T-helper 1 cell (primary cell): ENCODE results near the gene NAA11.

Experiments used
- DNase-seq, 5 donors: peaks; one replicate each; pipeline ENCODE4 v3.0.0-alpha.2; 2012 to 2020
- total RNA-seq, 4 donors: gene quantifications; one replicate each; lab custom pipeline; 2026; lab: John Stamatoyannopoulos, UW

Gene NAA11
- 0 reads per million in 4 donors for total RNA-seq

- no peak for DNase-seq
These were observed at the start of gene NAA11 for GRCh38 chr4:79325864-79326328. TSS of gene NAA11 (minus strand) at chr4:79326061. CDS start at chr4:79325877, 184 bp downstream.

- no peak for DNase-seq
These were observed 44.2 kb upstream of the NAA11 start for GRCh38 chr4:79370026-79370425.

- DNase-seq: no peak
These were observed 41.2 kb upstream of the NAA11 start for GRCh38 chr4:79367096-79367495.

- no peak for DNase-seq
These were observed 40.6 kb upstream of the NAA11 start for GRCh38 chr4:79366422-79366821.

- no peak for DNase-seq
These were observed 38.2 kb upstream of the NAA11 start for GRCh38 chr4:79364061-79364460.

GRCh38 chr4:79362626-79363025 is 36.8 kb upstream of the NAA11 start:
- DNase-seq: no peak

GRCh38 chr4:79360006-79360405 is 34.1 kb upstream of the NAA11 start:
- no peak for DNase-seq

- no peak for DNase-seq
These were observed 32.6 kb upstream of the NAA11 start for GRCh38 chr4:79358438-79358837.

GRCh38 chr4:79357365-79357764 is 31.5 kb upstream of the NAA11 start:
- no peak for DNase-seq

GRCh38 chr4:79353075-79353474 is 27.2 kb upstream of the NAA11 start:
- DNase-seq: no peak

- no peak for DNase-seq
These were observed 22.5 kb upstream of the NAA11 start for GRCh38 chr4:79348405-79348804.

- DNase-seq: no peak
These were observed 16.2 kb upstream of the NAA11 start for GRCh38 chr4:79341893-79342653.

- DNase-seq: no peak
These were observed 14.7 kb upstream of the NAA11 start for GRCh38 chr4:79340568-79340967.

- DNase-seq: no peak
These were observed 12.3 kb upstream of the NAA11 start for GRCh38 chr4:79338148-79338547.

- DNase-seq: no peak
These were observed 8.9 kb upstream of the NAA11 start for GRCh38 chr4:79334783-79335182.

- DNase-seq: no peak
These were observed 8.5 kb upstream of the NAA11 start for GRCh38 chr4:79334341-79334740.

- no peak for DNase-seq
These were observed 5.4 kb upstream of the NAA11 start for GRCh38 chr4:79331126-79331876.

- DNase-seq: no peak
These were observed 4.9 kb upstream of the NAA11 start for GRCh38 chr4:79330720-79331119.

- DNase-seq: no peak
These were observed 425 bp downstream of the NAA11 start for GRCh38 chr4:79325436-79325835.

GRCh38 chr4:79319975-79320374 is 5.9 kb downstream of the NAA11 start:
- DNase-seq: no peak

- DNase-seq: no peak
These were observed 8.2 kb downstream of the NAA11 start for GRCh38 chr4:79317711-79318110.

GRCh38 chr4:79315891-79316290 is 10.0 kb downstream of the NAA11 start:
- no peak for DNase-seq

GRCh38 chr4:79311279-79311678 is 14.6 kb downstream of the NAA11 start:
- no peak for DNase-seq

GRCh38 chr4:79308971-79309370 is 16.9 kb downstream of the NAA11 start:
- DNase-seq: no peak
